DND-41 (cell line): Measurements from ENCODE around the gene RAB18.

Source experiments
- ATAC-seq: fragments of 200-7000 bp; cut with Tn5 transposase; 3 replicates; pipeline ENCODE4 v1.9.1; 2021; ENCODE audit warnings: low read depth; ENCODE audit not compliant: insufficient read depth
- DNase-seq: peaks from one replicate; pipeline ENCODE4 v3.0.0-alpha.2; 2020
- H2AFZ ChIP-seq: 2 replicates; pipeline ENCODE4 v1.6.0; 2012; ENCODE audit warnings: low read depth, low read length
- H3K27ac ChIP-seq: 2 replicates; pipeline ENCODE4 v1.5.1; 2012; ENCODE audit warnings: low read length, inconsistent platforms
- H3K27me3 ChIP-seq: fragments of 200-600 bp; sonication (generic); 2 replicates; pipeline ENCODE4 v1.6.0; 2012; ENCODE audit warnings: low read length, mild to moderate bottlenecking, inconsistent platforms; ENCODE audit not compliant: insufficient read depth, poor library complexity
- H3K36me3 ChIP-seq: 2 replicates; pipeline ENCODE4 v1.5.1; 2012; ENCODE audit warnings: low read length, inconsistent platforms; ENCODE audit not compliant: insufficient read depth
- H3K4me1 ChIP-seq: 2 replicates; pipeline ENCODE4 v1.5.1; 2012; ENCODE audit warnings: mild to moderate bottlenecking, low read length; ENCODE audit not compliant: insufficient read depth
- H3K4me2 ChIP-seq: 2 replicates; pipeline ENCODE4 v1.6.0; 2012; ENCODE audit warnings: mild to moderate bottlenecking, moderate library complexity, low read length, inconsistent platforms; ENCODE audit not compliant: insufficient read depth
- H3K4me3 ChIP-seq, 2 experiments: fragments of 200-600 bp in 1 of 2; shearing (Covaris generic) in 1 of 2; 2 replicates each; pipeline ENCODE4 v1.5.1; 2012 to 2016; ENCODE audit warnings: inconsistent platforms in 2 of 2, low read length in 2 of 2, mild to moderate bottlenecking in 2 of 2, low read depth in 1 of 2, moderate library complexity in 1 of 2
- H3K79me2 ChIP-seq: 2 replicates; pipeline ENCODE4 v1.6.0; 2012; ENCODE audit warnings: low read length, inconsistent platforms; ENCODE audit not compliant: insufficient read depth
- H3K9ac ChIP-seq: 2 replicates; pipeline ENCODE4 v1.6.0; 2012; ENCODE audit warnings: low read depth, mild to moderate bottlenecking, inconsistent platforms, low read length, moderate library complexity
- H3K9me3 ChIP-seq: 2 replicates; pipeline ENCODE4 v1.5.1; 2012; ENCODE audit warnings: low read length, moderate library complexity, mild to moderate bottlenecking, inconsistent platforms; ENCODE audit not compliant: insufficient read depth, severe bottlenecking
- H4K20me1 ChIP-seq: 2 replicates; pipeline ENCODE4 v1.6.0; 2012; ENCODE audit warnings: low read length; ENCODE audit not compliant: insufficient read depth
- CTCF ChIP-seq: IDR thresholded peaks from 2 replicates; pipeline ENCODE4 v1.5.1; 2012; ENCODE audit warnings: borderline replicate concordance, low read length, moderate library complexity, mild to moderate bottlenecking; ENCODE audit not compliant: poor library complexity, severe bottlenecking; ENCODE audit errors: extremely low read depth
- EZH2 ChIP-seq: IDR thresholded peaks from 3 replicates; pipeline ENCODE4 v1.6.1; 2012; ENCODE audit warnings: borderline replicate concordance, low read depth, mild to moderate bottlenecking, moderate library complexity, low read length, inconsistent platforms; ENCODE audit not compliant: severe bottlenecking

Gene RAB18

GRCh38 chr10:27531336-27531847, 27.3 kb downstream of the RAB18 start:
- H3K36me3 ChIP-seq = peaks cover 37% of the 10 kb centered on the region
- peaks cover 12% of the 10 kb centered on the region; the same call in 1 of the 2 replicates for H4K20me1 ChIP-seq
- no peak overlapping the region for H3K27ac ChIP-seq
- TF ChIP-seq CTCF (no peak), EZH2 (no peak)
- no peak overlapping the region for H2AFZ ChIP-seq
- no peak overlapping the region for H3K4me2 ChIP-seq
- H3K9me3 ChIP-seq = no peaks in the 10 kb centered on the region
- peaks cover 50% of the 10 kb centered on the region for H3K79me2 ChIP-seq
- H3K4me3 ChIP-seq = no peak overlapping the region
- H3K4me1 ChIP-seq = no peaks in the 10 kb centered on the region
- H3K27me3 ChIP-seq = no peaks in the 10 kb centered on the region
- no peak overlapping the region for H3K9ac ChIP-seq
- DNase-seq (no peak), ATAC-seq (no peak)

- ATAC-seq (no peak), DNase-seq (no peak)
- Histone ChIP-seq H3K79me2 (peaks cover 25% of the 10 kb centered on the region; the same call in 1 of the 2 replicates), H3K4me3 (no peak overlapping the region), H3K27me3 (no peaks in the 10 kb centered on the region), H3K9me3 (no peaks in the 10 kb centered on the region), H3K9ac (no peak overlapping the region), H3K36me3 (peaks cover 59% of the 10 kb centered on the region), H4K20me1 (peaks cover 5% of the 10 kb centered on the region; the same call in 1 of the 2 replicates), H3K4me1 (no peaks in the 10 kb centered on the region), H3K4me2 (no peak overlapping the region), H3K27ac (no peak overlapping the region), H2AFZ (no peak overlapping the region)
- TF ChIP-seq CTCF (no peak), EZH2 (no peak)
These were observed 30.1 kb downstream of the RAB18 start for GRCh38 chr10:27534161-27534700.

GRCh38 chr10:27535317-27535716, 31.2 kb downstream of the RAB18 start:
- Histone ChIP-seq H3K27ac (no peak overlapping the region), H3K9ac (no peak overlapping the region), H3K9me3 (no peaks in the 10 kb centered on the region), H3K4me2 (no peak overlapping the region), H3K4me3 (no peak overlapping the region), H4K20me1 (peaks cover 5% of the 10 kb centered on the region; the same call in 1 of the 2 replicates), H3K27me3 (no peaks in the 10 kb centered on the region), H3K4me1 (no peaks in the 10 kb centered on the region), H3K79me2 (peaks cover 15% of the 10 kb centered on the region; the same call in 1 of the 2 replicates), H3K36me3 (peaks cover 68% of the 10 kb centered on the region), H2AFZ (no peak overlapping the region)
- TF ChIP-seq EZH2 (no peak), CTCF (no peak)
- ATAC-seq (no peak), DNase-seq (no peak)
